K562 (cell line): ENCODE measurements around the gene UBE2L6. TPM values are rescaled to one million over a fixed set of nuclear protein-coding genes. Genes with fewer than 3 reads are reported as not detected.

Experiments used
- MAFG ChIP-seq: fragments of 450-650 bp; conservative IDR thresholded peaks from 2 replicates; pipeline ENCODE4 v1.6.1; 2016; ENCODE audit warnings: missing genetic modification characterization, missing compliant biosample characterization
- ZFP1 ChIP-seq: fragments of 450-650 bp; formaldehyde crosslinking; IDR thresholded peaks from 2 replicates; pipeline ENCODE4 v1.4.0; 2020; ENCODE audit warnings: mild to moderate bottlenecking, mixed read lengths
- polyA plus RNA-seq, 8 experiments: library from polyadenylated mRNA; depleted of rRNA in 4 of 8; stranded (reverse) in 5 of 8; unstranded in 3 of 8; fragments of >200 nt; fragmentation: Nextera tagmentation in 2 of 8; fragmentation: Illumina TruSeq in 1 of 8; extraction: Ambion mirVana in 2 of 8; extraction: Trizol in 1 of 8; gene quantifications; 2 replicates each; pipeline versions ENCODE4 v1.2.1 to v1.2.3, GENCODE V29; 2011 to 2014; ENCODE audit warnings: inconsistent platforms in 1 of 8, missing spikeins in 1 of 8
- total RNA-seq, 7 experiments: library from RNA; depleted of rRNA in 6 of 7; stranded (reverse); fragments of >200 nt in 6 of 7; fragmentation: Illumina TruSeq in 2 of 7; extraction: Trizol in 2 of 7; gene quantifications; 2 replicates each; pipeline versions ENCODE4 v1.2.1 to v1.2.3, GENCODE V29; 2011 to 2021; ENCODE audit warnings: low replicate concordance in 1 of 7
- TF ChIP-seq, protein P1 (sequence below), 2 experiments: fragments of 450-650 bp; IDR thresholded peaks; 2 replicates each; pipeline ENCODE4 v1.6.1; 2016; ENCODE audit warnings: mild to moderate bottlenecking in 2 of 2, borderline replicate concordance in 1 of 2, low read depth in 1 of 2, moderate library complexity in 1 of 2
- TF ChIP-seq, protein P2 (sequence below), 2 experiments: IDR thresholded peaks; 2 replicates each; pipeline ENCODE4 v1.6.1; 2012; ENCODE audit warnings: improper control_type of control experiment in 2 of 2, low read depth in 2 of 2, low read length in 2 of 2, borderline replicate concordance in 1 of 2
- TF ChIP-seq, protein P3 (sequence below), 2 experiments: fragments of 450-650 bp; IDR thresholded peaks; 2 replicates each; pipeline ENCODE4 v1.6.1; 2018; ENCODE audit warnings: mild to moderate bottlenecking in 2 of 2, low read depth in 1 of 2; ENCODE audit not compliant: partially characterized antibody in 2 of 2

The UBE2L6 gene
- total and polyA plus RNA-seq, 9 of the 15 experiments (the other 6 are each of a cell fraction or from before 2014, with no cell fraction given): 5.9 to 24.9 (median 9.7) TPM

DNA sequence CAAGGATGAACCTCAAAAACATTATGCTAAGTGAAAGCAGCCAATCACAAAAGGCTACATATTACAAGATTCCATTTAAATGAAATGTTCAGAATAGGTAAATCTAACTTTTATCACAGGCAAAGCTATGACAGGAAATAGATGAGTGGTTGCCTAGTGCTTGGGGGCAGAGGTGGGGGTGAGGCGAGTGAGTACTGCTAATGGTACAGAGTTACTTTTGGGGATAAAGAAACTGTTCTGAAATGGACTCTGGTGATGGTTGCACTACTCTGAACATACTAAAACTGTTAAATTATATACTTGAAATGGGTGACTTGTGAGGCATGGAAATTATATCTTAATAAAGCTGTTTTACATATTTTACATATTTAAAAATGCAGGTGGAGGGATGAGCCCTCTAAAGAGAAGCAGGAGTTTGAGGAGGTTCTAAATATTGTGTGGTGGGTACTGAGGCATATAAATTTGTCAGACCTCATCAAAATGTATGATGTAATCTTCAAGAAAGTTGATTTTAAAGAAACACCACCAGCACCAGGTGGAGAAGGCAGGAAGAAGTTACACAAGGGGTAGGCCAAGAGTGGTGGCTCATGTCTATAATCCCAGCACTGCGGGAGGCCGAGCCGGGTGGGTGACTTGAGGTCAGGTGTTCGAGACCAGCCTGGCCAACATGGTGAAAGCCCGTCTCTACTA is 55.6 kb downstream of the UBE2L6 start (continued):
- TF ChIP-seq, protein P1, sequence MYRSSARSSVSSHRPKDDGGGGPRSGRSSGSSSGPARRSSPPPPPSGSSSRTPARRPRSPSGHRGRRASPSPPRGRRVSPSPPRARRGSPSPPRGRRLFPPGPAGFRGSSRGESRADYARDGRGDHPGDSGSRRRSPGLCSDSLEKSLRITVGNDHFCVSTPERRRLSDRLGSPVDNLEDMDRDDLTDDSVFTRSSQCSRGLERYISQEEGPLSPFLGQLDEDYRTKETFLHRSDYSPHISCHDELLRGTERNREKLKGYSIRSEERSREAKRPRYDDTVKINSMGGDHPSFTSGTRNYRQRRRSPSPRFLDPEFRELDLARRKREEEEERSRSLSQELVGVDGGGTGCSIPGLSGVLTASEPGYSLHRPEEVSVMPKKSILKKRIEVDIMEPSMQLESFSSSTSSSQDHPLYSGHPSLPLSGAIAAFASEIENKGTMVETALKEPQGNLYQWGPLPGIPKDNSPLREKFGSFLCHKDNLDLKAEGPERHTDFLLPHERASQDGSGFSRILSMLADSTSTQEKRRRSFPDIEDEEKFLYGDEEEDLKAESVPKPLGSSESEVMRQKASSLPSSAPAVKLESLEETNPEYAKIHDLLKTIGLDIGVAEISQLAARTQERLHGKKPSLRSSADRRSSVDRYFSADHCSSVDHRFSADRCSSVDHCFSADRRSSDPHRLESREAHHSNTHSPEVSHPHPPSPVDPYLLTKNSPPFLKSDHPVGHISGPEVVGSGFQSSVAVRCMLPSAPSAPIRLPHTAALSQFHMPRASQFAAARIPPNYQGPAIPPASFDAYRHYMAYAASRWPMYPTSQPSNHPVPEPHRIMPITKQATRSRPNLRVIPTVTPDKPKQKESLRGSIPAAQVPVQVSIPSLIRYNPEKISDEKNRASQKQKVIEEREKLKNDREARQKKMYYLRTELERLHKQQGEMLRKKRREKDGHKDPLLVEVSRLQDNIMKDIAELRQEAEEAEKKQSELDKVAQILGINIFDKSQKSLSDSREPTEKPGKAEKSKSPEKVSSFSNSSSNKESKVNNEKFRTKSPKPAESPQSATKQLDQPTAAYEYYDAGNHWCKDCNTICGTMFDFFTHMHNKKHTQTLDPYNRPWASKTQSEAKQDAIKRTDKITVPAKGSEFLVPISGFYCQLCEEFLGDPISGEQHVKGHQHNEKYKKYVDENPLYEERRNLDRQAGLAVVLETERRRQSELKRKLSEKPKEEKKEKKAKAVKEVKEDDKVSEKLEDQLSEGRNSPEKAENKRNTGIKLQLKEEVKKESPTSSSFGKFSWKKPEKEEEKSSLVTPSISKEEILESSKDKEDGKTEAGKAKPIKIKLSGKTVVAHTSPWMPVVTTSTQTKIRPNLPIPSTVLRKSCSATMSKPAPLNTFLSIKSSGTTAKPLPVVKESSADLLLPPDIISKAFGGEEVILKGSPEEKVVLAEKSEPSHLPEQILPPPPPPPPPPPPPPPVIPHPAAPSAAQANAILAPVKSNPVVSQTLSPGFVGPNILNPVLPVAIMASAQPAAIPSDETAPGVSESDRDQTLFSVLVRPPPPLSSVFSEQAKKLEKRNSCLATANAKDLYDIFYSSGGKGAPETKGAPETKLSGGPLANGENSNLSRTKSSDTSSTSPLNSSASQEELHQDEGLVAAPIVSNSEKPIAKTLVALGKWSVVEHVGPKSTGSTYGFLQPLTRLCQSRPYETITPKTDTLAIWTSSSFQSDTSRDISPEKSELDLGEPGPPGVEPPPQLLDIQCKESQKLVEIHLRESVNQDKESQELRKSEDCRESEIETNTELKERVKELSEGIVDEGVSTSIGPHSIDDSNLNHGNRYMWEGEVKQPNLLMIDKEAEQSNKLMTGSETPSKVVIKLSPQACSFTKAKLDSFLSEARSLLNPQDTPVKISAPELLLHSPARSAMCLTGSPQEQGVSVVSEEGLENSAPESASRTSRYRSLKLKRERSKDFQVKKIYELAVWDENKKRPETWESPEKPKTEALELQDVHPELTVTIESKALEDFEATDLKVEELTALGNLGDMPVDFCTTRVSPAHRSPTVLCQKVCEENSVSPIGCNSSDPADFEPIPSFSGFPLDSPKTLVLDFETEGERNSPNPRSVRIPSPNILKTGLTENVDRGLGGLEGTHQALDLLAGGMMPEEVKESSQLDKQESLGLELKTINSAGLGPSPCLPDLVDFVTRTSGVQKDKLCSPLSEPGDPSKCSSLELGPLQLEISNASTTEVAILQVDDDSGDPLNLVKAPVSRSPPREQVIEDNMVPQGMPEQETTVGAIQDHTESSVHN (IDR thresholded peaks at IDR 0.05; ENCODE audit: borderline replicate concordance in 1 of 2, low read depth in 1 of 2): no peak
- TF ChIP-seq, protein P2, sequence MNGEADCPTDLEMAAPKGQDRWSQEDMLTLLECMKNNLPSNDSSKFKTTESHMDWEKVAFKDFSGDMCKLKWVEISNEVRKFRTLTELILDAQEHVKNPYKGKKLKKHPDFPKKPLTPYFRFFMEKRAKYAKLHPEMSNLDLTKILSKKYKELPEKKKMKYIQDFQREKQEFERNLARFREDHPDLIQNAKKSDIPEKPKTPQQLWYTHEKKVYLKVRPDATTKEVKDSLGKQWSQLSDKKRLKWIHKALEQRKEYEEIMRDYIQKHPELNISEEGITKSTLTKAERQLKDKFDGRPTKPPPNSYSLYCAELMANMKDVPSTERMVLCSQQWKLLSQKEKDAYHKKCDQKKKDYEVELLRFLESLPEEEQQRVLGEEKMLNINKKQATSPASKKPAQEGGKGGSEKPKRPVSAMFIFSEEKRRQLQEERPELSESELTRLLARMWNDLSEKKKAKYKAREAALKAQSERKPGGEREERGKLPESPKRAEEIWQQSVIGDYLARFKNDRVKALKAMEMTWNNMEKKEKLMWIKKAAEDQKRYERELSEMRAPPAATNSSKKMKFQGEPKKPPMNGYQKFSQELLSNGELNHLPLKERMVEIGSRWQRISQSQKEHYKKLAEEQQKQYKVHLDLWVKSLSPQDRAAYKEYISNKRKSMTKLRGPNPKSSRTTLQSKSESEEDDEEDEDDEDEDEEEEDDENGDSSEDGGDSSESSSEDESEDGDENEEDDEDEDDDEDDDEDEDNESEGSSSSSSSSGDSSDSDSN (IDR thresholded peaks at IDR 0.05; ENCODE audit: borderline replicate concordance in 1 of 2, low read depth in 2 of 2, low read length in 2 of 2): no peak
- TF ChIP-seq ZFP1 (no peak), MAFG (tag) (no peak)
- TF ChIP-seq, protein P3, sequence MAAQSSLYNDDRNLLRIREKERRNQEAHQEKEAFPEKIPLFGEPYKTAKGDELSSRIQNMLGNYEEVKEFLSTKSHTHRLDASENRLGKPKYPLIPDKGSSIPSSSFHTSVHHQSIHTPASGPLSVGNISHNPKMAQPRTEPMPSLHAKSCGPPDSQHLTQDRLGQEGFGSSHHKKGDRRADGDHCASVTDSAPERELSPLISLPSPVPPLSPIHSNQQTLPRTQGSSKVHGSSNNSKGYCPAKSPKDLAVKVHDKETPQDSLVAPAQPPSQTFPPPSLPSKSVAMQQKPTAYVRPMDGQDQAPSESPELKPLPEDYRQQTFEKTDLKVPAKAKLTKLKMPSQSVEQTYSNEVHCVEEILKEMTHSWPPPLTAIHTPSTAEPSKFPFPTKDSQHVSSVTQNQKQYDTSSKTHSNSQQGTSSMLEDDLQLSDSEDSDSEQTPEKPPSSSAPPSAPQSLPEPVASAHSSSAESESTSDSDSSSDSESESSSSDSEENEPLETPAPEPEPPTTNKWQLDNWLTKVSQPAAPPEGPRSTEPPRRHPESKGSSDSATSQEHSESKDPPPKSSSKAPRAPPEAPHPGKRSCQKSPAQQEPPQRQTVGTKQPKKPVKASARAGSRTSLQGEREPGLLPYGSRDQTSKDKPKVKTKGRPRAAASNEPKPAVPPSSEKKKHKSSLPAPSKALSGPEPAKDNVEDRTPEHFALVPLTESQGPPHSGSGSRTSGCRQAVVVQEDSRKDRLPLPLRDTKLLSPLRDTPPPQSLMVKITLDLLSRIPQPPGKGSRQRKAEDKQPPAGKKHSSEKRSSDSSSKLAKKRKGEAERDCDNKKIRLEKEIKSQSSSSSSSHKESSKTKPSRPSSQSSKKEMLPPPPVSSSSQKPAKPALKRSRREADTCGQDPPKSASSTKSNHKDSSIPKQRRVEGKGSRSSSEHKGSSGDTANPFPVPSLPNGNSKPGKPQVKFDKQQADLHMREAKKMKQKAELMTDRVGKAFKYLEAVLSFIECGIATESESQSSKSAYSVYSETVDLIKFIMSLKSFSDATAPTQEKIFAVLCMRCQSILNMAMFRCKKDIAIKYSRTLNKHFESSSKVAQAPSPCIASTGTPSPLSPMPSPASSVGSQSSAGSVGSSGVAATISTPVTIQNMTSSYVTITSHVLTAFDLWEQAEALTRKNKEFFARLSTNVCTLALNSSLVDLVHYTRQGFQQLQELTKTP (IDR thresholded peaks at IDR 0.05; ENCODE audit: low read depth in 1 of 2, partially characterized antibody in 2 of 2): no peak
